NCI-H128 (cell line): ENCODE data around the gene PRKN.

Experiments
- DNase-seq: peaks from one replicate; lab custom pipeline; 2025; ENCODE audit not compliant: unreplicated experiment; lab: John Stamatoyannopoulos, UW

PRKN gene

GRCh38 chr6:161411265-161411944 lies 1316.2 kb downstream of the PRKN start:
- no peak for DNase-seq

- DNase-seq = no peak
These were observed 1316.8 kb downstream of the PRKN start for GRCh38 chr6:161410736-161411135.

GRCh38 chr6:161410076-161410475 lies 1317.5 kb downstream of the PRKN start:
- DNase-seq = no peak

GRCh38 chr6:161409353-161409752 lies 1318.2 kb downstream of the PRKN start:
- DNase-seq = no peak

- DNase-seq = no peak
These were observed 1319.5 kb downstream of the PRKN start for GRCh38 chr6:161408041-161408440.

GRCh38 chr6:161407581-161407980 lies 1320.0 kb downstream of the PRKN start:
- no peak for DNase-seq

- no peak for DNase-seq
These were observed 1320.5 kb downstream of the PRKN start for GRCh38 chr6:161407115-161407514.

- no peak for DNase-seq
These were observed 1320.9 kb downstream of the PRKN start for GRCh38 chr6:161406646-161407045.

GRCh38 chr6:161405418-161405817 lies 1322.1 kb downstream of the PRKN start:
- DNase-seq = no peak

- DNase-seq = no peak
These were observed 1323.8 kb downstream of the PRKN start for GRCh38 chr6:161403717-161404116.

- no peak for DNase-seq
These were observed 1325.8 kb downstream of the PRKN start for GRCh38 chr6:161401587-161402309.

- no peak for DNase-seq
These were observed 1326.9 kb downstream of the PRKN start for GRCh38 chr6:161400671-161401070.

GRCh38 chr6:161396539-161396938 lies 1331.0 kb downstream of the PRKN start:
- no peak for DNase-seq

GRCh38 chr6:161395716-161396231 lies 1331.8 kb downstream of the PRKN start:
- no peak for DNase-seq

- no peak for DNase-seq
These were observed 1333.1 kb downstream of the PRKN start for GRCh38 chr6:161394437-161394836.

GRCh38 chr6:161393839-161394364 lies 1333.7 kb downstream of the PRKN start:
- DNase-seq = peak; percentile 49

- DNase-seq = no peak
These were observed 1334.3 kb downstream of the PRKN start for GRCh38 chr6:161393292-161393691.

GRCh38 chr6:161389756-161390155 lies 1337.8 kb downstream of the PRKN start:
- no peak for DNase-seq

- DNase-seq = no peak
These were observed 1343.6 kb downstream of the PRKN start for GRCh38 chr6:161383951-161384350.

- no peak for DNase-seq
These were observed 1347.6 kb downstream of the PRKN start for GRCh38 chr6:161379834-161380582.

GRCh38 chr6:161378115-161378514 lies 1349.5 kb downstream of the PRKN start:
- no peak for DNase-seq
